ENCODE results near the gene LRG1. TPM values are rescaled to one million over a fixed set of nuclear protein-coding genes. Genes with fewer than 3 reads are reported as not detected.
A peak's percentile ranks its signal among the peaks of the same experiment; 100 is the strongest.

The LRG1 gene
- total and polyA plus RNA-seq, 10 donors = 1.7 to 54.0 (median 12.3) TPM

DNA sequence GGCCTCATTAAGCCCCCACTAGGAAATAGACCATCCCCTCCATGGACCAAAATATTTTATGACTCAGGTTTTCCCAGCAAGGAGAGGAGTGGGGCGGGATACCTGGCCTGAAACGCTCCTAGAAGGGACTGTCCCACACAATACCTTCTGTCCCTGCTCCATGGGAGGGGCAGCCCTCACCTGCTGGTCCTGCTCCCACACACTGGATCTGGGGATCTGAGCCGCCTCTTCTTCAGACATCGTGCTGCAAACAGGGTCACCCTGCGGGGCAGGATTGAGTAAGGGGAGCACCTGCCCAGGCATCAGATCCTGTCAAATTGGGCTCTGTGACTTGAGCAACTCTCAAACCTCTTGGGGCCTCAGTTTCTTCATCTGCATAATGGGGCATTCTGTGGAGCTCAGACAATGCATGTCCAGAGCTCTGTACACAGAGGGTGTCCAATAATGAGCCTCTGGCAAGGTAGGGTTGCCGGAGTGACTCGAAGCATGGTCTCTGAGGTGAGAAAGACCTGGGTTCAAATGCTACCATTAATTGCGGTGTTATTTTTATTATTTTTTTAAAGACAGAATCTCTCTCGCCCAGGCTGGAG is 5.9 kb downstream of the LRG1 start:
- no peak for TF ChIP-seq POLR2A (IDR thresholded peaks at IDR 0.05)
- no peak for TF ChIP-seq POLR2AphosphoS5 (IDR thresholded peaks at IDR 0.05)
- Histone ChIP-seq H3K4me3 (no peak overlapping the region), H3K27ac (no peak overlapping the region), H3K4me1 (peaks cover 7 to 56% (median 31%) of the 10 kb centered on the region in 6 donors), H3K27me3 (replicated peaks in 1 of 7) (peaks cover 0 to 46% (median 7%) of the 10 kb centered on the region in 7 donors), H3K9me3 (no peaks in the 10 kb centered on the region), H3K36me3 (peaks cover 0 to 8% (median 0%) of the 10 kb centered on the region in 6 donors)
- intact Hi-C loops (cut with DNase I; ENCODE audit: low total_unique reads) = no loop called here
- WGBS, 5 donors = 83 to 87% (median 87%) methylated on average over 9 of the region's 9 CpGs
- no peak for DNase-seq

DNA sequence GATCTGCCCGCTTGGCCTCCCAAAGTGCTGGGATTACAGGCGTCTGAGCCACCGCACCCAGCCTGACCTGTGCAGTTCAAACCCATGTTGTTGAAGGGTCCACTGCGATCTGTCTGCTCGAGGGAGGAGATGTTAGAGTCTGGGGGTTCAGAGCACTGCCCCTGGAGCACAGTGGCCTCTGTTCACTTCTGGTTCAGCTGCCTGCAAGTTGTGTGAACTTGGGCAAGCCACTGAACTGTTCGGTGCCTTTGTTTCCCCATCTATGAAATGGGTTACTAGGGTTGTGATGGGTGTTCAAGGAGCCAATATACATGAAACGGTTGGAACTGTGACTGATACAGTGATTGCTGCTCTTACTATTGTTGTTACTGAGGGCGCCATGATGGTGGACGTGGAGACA is 6.5 kb downstream of the LRG1 start:
- peaks cover 7 to 53% (median 25%) of the 10 kb centered on the region in 6 donors for H3K4me1 ChIP-seq
- intact Hi-C loops (cut with DNase I; ENCODE audit: low total_unique reads) = no loop called here

DNA sequence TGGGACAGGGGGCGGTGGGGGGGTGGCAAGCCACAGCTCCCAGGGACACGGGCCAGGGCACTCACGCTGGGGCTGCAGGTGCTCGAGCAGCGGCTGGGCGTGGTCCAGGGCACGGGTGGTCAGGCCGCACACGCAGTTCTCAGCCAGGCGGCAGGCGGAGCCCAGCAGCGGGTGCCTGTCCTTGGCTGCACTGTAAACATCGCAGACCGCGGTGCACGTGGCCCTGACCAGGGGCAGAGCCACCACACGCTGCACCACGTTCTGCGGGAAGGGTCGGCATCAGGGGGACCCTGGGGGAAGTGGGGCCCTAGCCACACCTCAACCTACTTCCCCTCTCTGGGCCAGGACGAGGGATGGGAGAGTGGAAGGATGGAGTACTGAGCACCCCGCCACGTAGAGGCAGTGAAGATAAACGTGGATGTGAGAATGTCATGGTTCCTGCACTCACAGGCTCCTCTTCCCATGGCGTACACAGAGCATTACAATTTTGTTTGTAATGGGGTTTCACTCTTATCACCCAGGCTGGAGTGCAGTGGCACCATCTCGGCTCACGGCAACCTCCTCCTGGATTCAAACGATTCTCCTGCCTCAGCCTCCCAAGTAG is 8.2 kb downstream of the LRG1 start:
- 34 to 54% (median 41%) methylated on average over 12 to 28 of the region's 28 CpGs for WGBS, 5 donors
- TF ChIP-seq POLR2AphosphoS5 (IDR thresholded peaks at IDR 0.05) (peak; percentile 7 to 70 (median 59)), CTCF (IDR thresholded peaks at IDR 0.05 in 8 of 11, conservative IDR thresholded peaks at IDR 0.05 in 3 of 11) (no peak)
- H3K27me3 ChIP-seq (replicated peaks in 1 of 7) = peaks cover 0 to 23% (median 7%) of the 10 kb centered on the region in 7 donors
- intact Hi-C loops (cut with DNase I; ENCODE audit: low total_unique reads) = no loop called here
- H3K27ac ChIP-seq = peak overlapping the region in 2 of 8 donors; percentile 27 to 41
- peaks cover 7 to 37% (median 18%) of the 10 kb centered on the region in 6 donors for H3K4me1 ChIP-seq
- no peak for DNase-seq
- no peak overlapping the region for H3K4me3 ChIP-seq
- no peaks in the 10 kb centered on the region for H3K9me3 ChIP-seq
- no peaks in the 10 kb centered on the region for H3K36me3 ChIP-seq

More for the DNA sequence above, 6.5 kb downstream of the LRG1 start:
- no peaks in the 10 kb centered on the region for H3K9me3 ChIP-seq
- DNase-seq = no peak
- H3K27me3 ChIP-seq (replicated peaks in 1 of 7) = peaks cover 0 to 40% (median 7%) of the 10 kb centered on the region in 7 donors
- H3K4me3 ChIP-seq = no peak overlapping the region
- 79 to 87% (median 84%) methylated on average over 6 to 9 of the region's 9 CpGs for WGBS, 5 donors
- H3K27ac ChIP-seq = no peak overlapping the region
- no peak for TF ChIP-seq POLR2AphosphoS5 (IDR thresholded peaks at IDR 0.05)
- no peak for TF ChIP-seq CTCF (IDR thresholded peaks at IDR 0.05 in 8 of 11, conservative IDR thresholded peaks at IDR 0.05 in 3 of 11)
- TF ChIP-seq POLR2A (IDR thresholded peaks at IDR 0.05) = no peak
- peaks cover 0 to 7% (median 0%) of the 10 kb centered on the region in 6 donors for H3K36me3 ChIP-seq

DNA sequence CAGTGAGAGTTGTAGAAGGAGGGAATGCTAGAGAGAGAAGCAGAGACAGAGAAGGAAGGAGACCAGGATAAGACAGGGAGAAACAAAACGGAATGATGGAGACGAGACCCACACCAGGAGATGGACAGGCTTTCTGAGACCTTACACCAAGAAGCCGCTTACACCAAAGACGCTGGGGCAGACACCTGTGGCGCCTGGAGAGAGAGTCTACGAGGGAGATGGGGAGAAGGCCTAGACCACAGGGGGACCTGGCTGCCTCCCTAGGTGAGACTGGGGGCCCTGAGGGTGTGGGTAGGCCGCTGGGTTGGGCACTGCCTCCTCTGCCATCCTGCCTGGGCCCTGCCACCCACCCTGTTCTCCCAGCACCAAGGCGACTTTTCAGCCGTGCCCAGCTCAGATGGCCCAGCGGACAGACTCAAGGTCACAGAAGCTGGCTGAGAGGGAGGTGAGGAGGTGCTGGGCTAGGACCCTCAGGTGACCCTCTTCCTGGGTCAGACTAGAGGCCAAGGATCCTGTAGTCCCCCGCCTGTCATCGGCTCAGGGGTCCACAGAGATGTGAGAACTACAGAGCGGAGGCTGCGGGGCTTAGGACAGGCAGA is 9.8 kb downstream of the LRG1 start:
- intact Hi-C loops (cut with DNase I; ENCODE audit: low total_unique reads) = loop anchor here (10.0 kb wide), 1 partner anchor 265 kb away; no protein-coding TSS in a partner anchor
- peaks cover 1 to 26% (median 7%) of the 10 kb centered on the region in 6 donors for H3K4me1 ChIP-seq
- TF ChIP-seq POLR2A (IDR thresholded peaks at IDR 0.05) (no peak), POLR2AphosphoS5 (IDR thresholded peaks at IDR 0.05) (no peak), CTCF (IDR thresholded peaks at IDR 0.05 in 8 of 11, conservative IDR thresholded peaks at IDR 0.05 in 3 of 11) (no peak)
- peaks cover 0 to 10% (median 2%) of the 10 kb centered on the region in 7 donors for H3K27me3 ChIP-seq (replicated peaks in 1 of 7)
- no peaks in the 10 kb centered on the region for H3K9me3 ChIP-seq
- H3K4me3 ChIP-seq = no peak overlapping the region
- 75 to 86% (median 81%) methylated on average over 12 to 14 of the region's 14 CpGs for WGBS, 5 donors
- H3K27ac ChIP-seq = no peak overlapping the region
- no peak for DNase-seq
- H3K36me3 ChIP-seq = no peaks in the 10 kb centered on the region

All from spleen (tissue), 11 donors.